GM19455 (cell line): ENCODE data around the gene TRAK1.
"Not testable (repeated sequence)": the region's sequence is repeated elsewhere in the genome, so short reads cannot be mapped to it uniquely, and the experiment has no call there.

Experiments used
- ATAC-seq: cut with Tn5 transposase; IDR thresholded peaks from one replicate; pipeline ENCODE4 v1.9.1; 2021; ENCODE audit not compliant: unreplicated experiment

The TRAK1 gene

DNA sequence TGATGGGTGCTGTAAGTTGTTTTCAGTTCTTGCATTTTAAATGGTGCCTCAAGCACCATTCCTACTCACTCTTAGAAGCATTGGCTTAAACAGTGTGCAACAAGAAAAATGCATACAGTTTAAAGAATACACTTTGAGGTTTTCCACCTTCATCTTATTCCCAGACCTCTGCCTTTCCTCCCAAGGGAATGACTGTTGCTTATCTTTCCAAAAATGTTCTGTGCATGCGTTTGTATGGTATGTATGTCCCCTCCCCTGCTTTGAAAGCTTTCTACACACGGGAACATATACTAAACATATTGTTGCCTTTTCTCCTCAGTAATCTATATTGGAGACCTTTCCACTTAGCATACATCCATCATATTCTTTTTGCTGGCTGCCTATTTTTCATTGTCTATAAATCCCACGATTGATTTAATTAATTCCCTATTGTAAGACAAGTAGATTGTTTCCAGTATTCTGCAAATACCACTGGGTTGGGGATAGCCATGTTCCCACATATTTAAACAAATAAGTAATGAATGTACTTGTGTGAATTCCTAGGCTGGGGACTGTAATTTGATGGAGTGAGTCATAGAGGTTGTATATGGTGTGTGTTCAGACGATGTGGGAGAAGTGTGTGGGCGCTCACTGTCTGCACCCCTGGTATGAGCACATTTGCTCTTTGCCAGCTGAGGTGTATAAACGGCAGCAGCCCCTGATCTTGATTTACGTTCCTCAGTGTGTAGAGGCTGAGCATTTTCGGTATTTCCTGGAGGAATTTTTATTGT lies 5.8 kb downstream of the TRAK1 start:
- ATAC-seq = no peak

DNA sequence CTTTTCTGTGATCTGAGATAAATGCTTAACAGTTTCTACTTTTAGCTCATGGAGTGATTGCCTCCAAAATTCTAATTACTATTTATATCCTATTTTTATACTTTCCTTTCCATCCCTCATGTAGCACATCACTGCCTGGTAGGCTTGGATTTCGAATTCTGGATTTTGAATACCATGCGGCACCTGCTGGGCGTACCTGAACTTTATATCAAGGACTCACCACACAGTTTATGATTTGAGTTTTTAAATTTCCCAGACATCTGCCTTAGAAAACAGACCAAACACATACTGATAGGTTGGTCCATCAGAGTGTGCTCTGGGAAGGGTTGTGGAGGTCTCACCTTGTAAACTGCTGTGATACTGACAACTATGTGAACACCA lies 6.4 kb downstream of the TRAK1 start:
- no peak for ATAC-seq

DNA sequence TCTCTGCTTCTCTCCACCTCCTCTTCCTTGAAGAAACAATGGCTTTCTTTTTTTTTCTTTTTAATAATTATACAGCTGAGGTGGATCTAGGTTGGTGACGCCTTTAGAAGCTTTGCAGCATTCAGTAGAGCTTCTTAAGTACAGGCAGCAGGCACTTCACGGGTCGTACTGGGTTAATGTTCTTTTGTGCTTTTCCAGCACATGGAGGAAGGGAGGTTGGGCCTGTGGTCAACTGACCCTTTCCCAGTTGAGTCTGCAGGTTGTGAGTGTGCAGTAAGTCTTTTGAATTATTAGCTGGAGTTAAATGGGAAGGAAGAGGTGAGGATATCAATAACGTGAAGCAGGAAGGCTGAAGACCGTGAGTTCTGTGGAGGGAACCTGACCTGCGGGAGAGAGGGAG lies 7.0 kb downstream of the TRAK1 start:
- no peak for ATAC-seq

- ATAC-seq = no peak
Measured at GRCh38 chr3:42099020-42099765, 8.0 kb downstream of the TRAK1 start.

DNA sequence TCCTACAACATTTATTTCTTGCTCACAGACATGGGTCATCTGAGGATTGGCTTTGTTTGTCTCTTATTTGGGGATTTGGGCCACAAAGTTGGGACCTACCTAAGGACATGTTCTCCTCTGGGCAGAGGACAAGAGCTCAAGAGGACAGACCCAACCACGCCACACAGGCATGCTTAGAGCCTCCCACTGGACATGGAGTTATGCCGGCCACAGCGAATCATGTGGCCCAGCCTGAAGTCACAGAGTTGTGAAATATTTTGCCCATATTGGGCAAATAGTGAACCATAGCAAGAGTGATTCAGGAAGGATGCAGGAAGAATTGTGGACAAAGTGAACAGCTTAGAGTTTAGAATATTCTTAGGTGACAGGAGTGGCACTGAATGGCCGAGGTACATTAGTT lies 9.9 kb downstream of the TRAK1 start:
- ATAC-seq = no peak

- no peak for ATAC-seq
Measured at GRCh38 chr3:42101481-42101880, 10.3 kb downstream of the TRAK1 start.

DNA sequence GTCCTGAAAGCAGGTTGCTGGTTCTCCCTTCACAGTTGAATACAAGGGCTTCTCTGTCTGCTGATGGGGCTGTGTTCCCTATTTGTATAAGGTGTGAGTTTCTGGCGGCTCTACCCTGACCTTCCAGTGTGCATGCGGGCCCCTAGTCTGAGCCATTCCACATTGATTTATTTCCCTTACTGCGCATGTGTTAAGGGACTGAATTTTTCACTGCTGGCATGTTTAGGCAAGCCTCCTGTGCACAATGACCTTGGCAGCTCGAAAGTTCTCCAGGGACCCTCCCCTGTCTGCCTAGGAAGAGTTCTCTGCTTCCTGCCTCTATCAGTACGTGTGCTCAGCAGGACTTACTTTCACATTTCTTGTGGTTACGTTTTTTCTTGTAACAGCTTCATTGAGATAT lies 11.4 kb downstream of the TRAK1 start:
- no peak for ATAC-seq

DNA sequence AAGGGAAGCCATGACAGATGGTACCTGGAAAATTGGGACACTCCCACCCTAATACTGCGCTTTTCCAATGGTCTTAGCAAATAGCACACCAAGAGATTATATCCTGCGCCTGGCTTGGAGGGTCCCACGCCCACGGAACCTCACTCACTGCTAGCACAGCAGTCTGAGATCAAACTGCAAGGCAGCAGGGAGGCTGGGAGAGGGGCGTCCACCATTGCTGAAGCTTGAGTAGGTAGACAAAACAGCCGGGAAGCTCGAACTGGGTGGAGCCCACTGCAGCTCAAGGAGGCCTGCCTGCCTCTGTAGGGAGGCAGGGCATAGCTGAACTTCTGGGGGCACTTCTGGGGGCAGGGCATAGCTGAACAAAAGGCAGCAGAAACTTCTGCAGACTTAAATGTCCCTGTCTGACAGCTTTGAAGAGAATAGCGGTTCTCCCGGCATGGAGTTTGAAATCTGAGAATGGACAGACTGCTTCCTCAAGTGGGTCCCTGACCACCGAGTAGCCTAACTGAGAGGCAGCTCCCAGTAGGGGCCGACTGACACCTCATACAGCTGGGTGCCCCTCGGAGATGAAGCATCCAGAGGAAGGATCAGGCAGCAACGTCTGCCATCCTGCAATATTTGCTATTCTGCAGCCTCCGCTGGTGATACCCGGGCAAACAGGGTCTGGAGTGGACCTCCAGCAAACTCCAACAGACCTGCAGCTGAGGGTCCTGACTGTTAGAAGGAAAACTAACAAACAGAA lies 12.9 kb downstream of the TRAK1 start:
- not testable (repeated sequence) for ATAC-seq

- not testable (repeated sequence) for ATAC-seq
Measured at GRCh38 chr3:42105994-42106393, 14.8 kb downstream of the TRAK1 start.

DNA sequence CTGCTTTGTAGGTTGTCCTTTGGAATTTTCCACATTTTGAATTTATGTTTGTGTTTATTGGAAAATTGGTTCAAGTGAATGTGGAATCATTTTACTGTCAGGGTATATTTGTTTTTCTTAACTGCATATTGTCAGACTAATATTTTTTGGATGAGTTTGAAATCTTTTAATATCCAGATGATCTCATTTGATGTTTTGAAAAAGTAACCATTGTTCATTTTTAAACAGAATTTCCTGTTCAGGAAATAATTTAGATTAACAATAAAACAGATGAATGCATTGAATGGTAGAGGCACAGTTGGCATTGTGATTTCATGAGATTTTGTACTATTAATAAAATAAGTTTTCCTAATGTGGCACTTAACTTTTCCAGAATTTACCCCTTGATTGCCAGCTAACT lies 15.5 kb downstream of the TRAK1 start:
- no peak for ATAC-seq

GRCh38 chr3:42110631-42111030 lies 19.5 kb downstream of the TRAK1 start:
- ATAC-seq = no peak

DNA sequence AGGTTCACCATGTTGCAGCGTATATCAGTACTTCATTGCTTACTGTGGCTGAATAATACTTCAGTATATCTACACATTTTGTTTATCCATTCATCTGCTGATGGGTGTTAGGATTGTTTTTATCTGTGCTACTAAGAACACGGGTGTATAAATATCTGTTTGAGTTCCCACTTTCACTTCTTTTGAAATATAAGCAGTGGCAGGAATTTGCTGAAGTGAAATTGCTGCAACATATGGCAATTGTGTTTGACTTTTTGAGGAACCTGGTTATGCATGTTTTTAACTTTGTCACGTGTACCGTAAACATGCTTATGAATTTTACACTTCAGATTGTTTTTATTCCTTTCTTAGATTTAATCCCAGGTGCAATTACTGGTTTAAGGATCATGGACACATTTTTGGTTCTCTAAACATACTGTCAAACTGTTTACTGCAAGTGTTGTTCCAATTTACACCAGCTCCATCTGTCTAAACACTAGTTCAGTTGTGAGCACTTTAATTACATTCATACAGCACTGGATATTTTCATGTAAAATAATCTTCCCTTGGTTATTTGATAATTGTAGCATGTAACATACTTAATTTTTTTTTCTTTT lies 23.1 kb downstream of the TRAK1 start:
- no peak for ATAC-seq

DNA sequence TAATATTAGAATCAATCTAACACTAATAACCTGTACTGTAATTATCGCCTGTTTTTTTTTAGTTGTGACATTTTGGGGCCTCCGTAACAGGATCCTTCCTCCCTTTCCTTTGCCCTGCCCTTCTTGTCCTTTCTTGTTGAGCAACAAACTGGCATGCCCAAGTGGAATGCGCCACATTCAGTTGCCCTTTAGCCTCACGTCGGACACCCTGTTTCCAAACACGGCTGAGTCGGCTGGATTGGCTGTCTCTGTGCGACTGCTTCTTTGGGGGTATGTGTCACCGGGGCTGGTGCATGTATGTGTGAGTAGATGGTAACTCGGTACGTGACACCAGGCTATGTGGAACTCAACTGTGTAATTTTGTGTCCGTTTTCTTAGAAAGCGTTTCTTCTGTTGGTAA lies 24.1 kb downstream of the TRAK1 start:
- no peak for ATAC-seq

DNA sequence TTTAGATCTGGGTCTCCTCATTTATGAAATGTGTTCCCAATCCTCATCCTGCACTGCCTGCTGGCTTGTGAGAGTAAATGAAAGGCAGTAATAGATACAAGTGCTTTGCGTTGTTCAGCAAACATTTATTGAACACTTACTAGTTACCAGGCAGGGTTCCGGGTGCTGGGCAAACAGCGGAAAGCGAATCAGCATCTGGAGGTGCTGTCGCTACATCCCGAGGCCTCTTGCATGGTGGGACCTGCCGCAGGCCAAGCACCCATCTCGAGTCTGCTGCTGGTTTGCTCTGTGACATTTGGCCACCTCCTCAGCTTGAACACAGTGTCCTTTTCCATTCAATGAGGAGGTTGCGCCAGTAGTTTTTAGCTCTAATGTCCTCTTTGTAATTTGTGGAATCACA lies 24.8 kb downstream of the TRAK1 start:
- ATAC-seq = no peak

DNA sequence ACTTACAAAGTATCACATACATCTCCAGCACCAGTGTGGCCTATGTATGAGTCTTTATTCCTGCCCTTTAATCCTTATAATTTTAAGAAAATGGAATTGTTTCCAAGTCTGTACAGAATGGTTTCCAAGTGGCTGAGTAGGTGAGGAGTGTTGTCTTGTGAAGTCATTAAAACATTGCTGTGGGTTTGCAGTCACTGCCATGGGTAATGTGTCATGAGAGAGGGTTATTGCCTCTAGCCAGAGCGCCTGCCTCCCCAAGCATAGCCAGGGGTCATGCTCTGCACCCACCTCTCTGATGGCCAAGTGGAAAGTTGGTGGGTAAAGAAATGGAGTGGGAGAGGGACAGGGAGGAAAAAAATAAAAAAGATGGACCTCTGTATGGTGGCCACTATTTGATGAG lies 25.3 kb downstream of the TRAK1 start:
- ATAC-seq = no peak

DNA sequence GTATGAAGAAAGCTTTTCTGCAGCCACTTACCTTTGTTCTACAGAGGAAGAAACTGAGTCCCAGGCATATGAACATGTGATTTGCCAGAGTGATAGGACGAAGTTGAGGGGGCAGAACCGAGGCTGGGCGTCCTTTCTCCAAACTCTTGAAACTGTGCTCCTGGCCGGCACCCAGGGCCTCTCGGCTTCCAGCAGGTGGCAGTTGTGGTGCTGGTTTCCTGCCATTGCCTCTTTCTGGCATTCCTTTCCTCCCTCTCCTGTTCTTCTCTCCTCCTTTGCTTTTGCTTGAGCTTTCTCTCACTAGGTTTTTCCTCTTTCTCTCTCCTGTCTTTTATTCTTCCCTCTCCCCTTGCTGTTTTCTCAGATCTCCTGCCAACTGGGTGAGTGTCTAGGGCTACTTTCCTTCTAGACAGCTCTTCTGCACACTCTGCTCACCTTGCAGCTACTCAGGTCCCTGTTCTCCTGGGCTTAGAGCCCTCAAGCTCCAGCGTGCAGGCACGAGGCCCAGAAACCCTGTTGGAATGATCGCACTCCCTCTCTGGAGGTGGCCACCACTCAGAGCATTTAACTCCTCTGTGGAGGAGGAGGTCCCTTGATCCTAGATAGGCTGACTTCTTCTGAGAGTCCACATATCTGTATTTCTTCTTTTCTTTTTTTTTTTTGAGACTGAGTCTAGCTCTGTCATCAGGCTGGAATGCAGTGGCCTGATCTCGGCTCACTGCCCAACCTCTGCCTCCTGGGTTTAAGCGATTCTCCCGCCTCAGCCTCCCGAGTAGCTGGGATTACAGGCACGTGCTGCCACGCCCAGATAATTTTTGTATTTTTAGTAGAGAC lies 26.2 kb downstream of the TRAK1 start:
- no peak for ATAC-seq

DNA sequence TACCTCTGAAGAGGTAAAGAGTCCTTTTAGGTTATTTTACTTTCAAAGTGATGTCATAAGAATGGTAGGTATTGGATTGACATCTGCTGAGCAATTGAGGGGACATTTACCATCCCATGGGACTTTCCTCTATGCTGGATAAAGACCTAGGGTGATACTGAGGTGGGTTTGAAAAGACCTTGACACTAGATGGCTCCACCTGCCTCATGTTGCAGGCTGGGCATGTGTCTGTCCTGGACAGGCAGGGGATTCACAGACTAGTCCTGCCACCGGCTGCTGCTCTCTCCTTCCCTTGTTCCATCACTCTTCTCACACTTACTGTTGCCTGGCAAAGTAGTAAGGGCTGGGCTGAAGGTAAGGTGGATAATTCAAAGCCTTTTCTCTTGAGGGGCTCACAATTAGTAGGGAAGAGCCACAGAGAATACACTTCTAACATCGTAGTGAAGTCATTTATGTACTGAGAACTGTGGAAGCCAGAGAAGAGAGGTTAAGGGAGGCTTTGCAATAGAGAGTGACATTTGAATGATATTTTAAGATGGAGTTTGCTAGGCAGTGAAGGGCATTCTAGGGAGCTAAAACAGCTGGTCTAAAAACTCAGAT lies 27.7 kb downstream of the TRAK1 start:
- ATAC-seq = peak; percentile 59

DNA sequence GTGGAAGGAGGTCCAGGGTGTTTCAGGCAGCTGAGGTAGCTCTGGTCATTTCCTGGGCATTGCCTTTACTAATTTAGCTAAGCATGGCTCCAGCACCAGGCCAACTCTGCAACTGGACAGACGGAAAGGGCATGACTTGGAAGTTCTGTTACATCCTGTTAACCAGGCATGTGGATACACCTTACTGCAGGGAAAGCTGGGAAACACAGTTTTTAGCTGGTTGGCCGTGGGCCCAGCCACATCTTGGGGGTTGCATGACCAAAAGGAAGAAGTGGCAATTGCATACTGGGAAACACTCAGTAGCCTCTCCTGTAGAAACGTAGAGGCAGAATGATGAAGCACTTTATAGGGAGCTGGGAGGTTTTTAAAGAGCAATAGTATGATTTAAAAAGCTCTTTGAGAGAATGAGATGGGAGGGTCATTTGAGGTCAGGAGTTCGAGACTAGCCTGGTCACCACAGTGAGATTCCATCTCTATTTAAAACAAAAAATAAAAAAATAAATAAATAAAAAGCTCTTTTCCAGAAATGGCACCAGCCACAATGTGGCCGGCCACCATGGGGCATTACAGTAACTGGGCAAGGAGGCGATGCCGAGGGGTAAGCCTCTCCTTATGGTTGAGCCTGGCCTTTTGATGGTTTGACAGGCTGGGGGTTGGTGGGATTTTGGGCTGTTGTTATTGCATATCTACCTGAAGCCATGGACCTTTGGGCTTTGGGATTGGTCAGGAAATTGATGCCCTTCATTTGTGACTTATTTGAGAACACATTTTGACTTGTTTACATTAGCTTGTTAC lies 28.6 kb downstream of the TRAK1 start:
- ATAC-seq = no peak

GRCh38 chr3:42120866-42121265 lies 29.7 kb downstream of the TRAK1 start:
- ATAC-seq = no peak
